ENCODE measurements around the gene RASL10A.

GRCh38 chr22:29300467-29300806, 15.1 kb downstream of the RASL10A start:
- TF ChIP-seq CTCF (conservative IDR thresholded peaks at IDR 0.05; ENCODE audit: low read depth in 2 of 2): no peak
- no peak for TF ChIP-seq POLR2AphosphoS5 (IDR thresholded peaks at IDR 0.05; ENCODE audit: low read depth)
- TF ChIP-seq EZH2 (IDR thresholded peaks at IDR 0.05; ENCODE audit: low read depth, unreplicated experiment): no peak
- no peak for TF ChIP-seq JUNB (IDR thresholded peaks at IDR 0.05; ENCODE audit: unreplicated experiment)
- TF ChIP-seq REST (IDR thresholded peaks at IDR 0.05; ENCODE audit: unreplicated experiment): no peak
- no peak for TF ChIP-seq NANOG (IDR thresholded peaks at IDR 0.05; ENCODE audit: borderline replicate concordance)
- TF ChIP-seq EZH2phosphoT487 (IDR thresholded peaks at IDR 0.05; ENCODE audit: unreplicated experiment): no peak
- TF ChIP-seq ZNF114 (CRISPR knock-in tag; IDR thresholded peaks at IDR 0.05): no peak
- no peak for TF ChIP-seq CREB1 (CRISPR knock-in tag; IDR thresholded peaks at IDR 0.05; ENCODE audit: low read depth)
- TF ChIP-seq ETS1 (IDR thresholded peaks at IDR 0.05): no peak
- TF ChIP-seq ZNF331 (CRISPR knock-in tag; IDR thresholded peaks at IDR 0.05; ENCODE audit: low read depth): no peak
- TF ChIP-seq STAT1 (IDR thresholded peaks at IDR 0.05; ENCODE audit: unreplicated experiment): no peak

All from GM23338 (cell line).